ENCODE results near the gene SIGLEC15. TPM values are rescaled to one million over a fixed set of nuclear protein-coding genes. Genes with fewer than 3 reads are reported as not detected.

SIGLEC15 gene
- total RNA-seq, 1 donor from 2014 or later = 0.20 TPM

GRCh38 chr18:45874491-45875184, 49.2 kb downstream of the SIGLEC15 start:
- DNase-seq (ENCODE audit: low spot score) (no peak), ATAC-seq (no peak)

GRCh38 chr18:45876161-45876560, 50.7 kb downstream of the SIGLEC15 start:
- ATAC-seq (no peak), DNase-seq (ENCODE audit: low spot score) (no peak)

GRCh38 chr18:45877403-45877802, 51.9 kb downstream of the SIGLEC15 start:
- DNase-seq (ENCODE audit: low spot score) (no peak), ATAC-seq (no peak)

- ATAC-seq = peak; percentile 100
Observed at GRCh38 chr18:45879681-45880655, 54.5 kb downstream of the SIGLEC15 start.

GRCh38 chr18:45880876-45881558, 55.5 kb downstream of the SIGLEC15 start:
- no peak for ATAC-seq

More at GRCh38 chr18:45879681-45880655, 54.5 kb downstream of the SIGLEC15 start:
- DNase-seq (ENCODE audit: low spot score) = peak; percentile 74

GRCh38 chr18:45887585-45887984, 62.1 kb downstream of the SIGLEC15 start:
- DNase-seq (ENCODE audit: low spot score) = no peak
- ATAC-seq = no peak

More at GRCh38 chr18:45880876-45881558, 55.5 kb downstream of the SIGLEC15 start:
- no peak for DNase-seq (ENCODE audit: low spot score)

- no peak for ATAC-seq
- DNase-seq (ENCODE audit: low spot score) = no peak
Observed at GRCh38 chr18:45889419-45890064, 64.1 kb downstream of the SIGLEC15 start.

- no peak for DNase-seq (ENCODE audit: low spot score)
Observed at GRCh38 chr18:45890606-45891005, 65.1 kb downstream of the SIGLEC15 start.

GRCh38 chr18:45891806-45892205, 66.3 kb downstream of the SIGLEC15 start:
- DNase-seq (ENCODE audit: low spot score) (no peak), ATAC-seq (no peak)

More at GRCh38 chr18:45890606-45891005, 65.1 kb downstream of the SIGLEC15 start:
- ATAC-seq = peak; percentile 46

Other genes with a start within 250 kb of the SIGLEC15 start
- not detected for gene SLC14A2, start 210.2 kb upstream of the SIGLEC15 start, total RNA-seq
- gene SLC14A1, start 101.5 kb upstream of the SIGLEC15 start, total RNA-seq = 0.96 TPM
- gene EPG5, start 141.7 kb downstream of the SIGLEC15 start, total RNA-seq = 10.9 TPM
- gene PSTPIP2, start 246.6 kb downstream of the SIGLEC15 start, total RNA-seq = 3.9 TPM

Measured in left lobe of liver (tissue), 2 donors.